HUDEP-2 (cell line): Measurements from ENCODE around the gene C3orf62.

Source experiments
- DNase-seq, 76 experiments: peaks; one replicate each; lab custom pipeline; 2025; ENCODE audit not compliant: unreplicated experiment in 76 of 76; lab: John Stamatoyannopoulos, UW

C3orf62 gene

DNA sequence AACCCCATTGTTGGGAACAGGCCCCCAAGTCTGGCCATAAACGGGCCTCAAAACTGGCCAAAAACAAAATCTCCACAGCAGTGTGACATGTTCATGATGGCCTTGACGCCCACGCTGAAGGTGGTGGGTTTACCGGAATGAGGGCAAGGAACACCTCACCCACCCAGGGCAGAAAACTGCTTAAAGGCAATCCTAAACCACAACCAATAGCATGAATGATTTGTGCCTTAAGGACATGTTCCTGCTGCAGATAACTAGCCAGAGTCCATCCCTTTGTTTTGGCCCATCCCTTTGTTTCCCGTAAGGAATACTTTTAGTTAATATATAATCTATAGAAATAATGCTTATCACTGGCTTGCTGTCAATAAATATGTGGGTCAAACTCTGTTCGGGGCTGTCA, 57.9 kb downstream of the C3orf62 start:
- no peak for DNase-seq
